PC-9 (cell line): ENCODE data around the gene NSG2.

ENCODE experiments used
- EZH2 ChIP-seq: fragments of 200-600 bp; sonication (generic); IDR thresholded peaks from 2 replicates; pipeline ENCODE4 v1.8.0; 2017; ENCODE audit warnings: antibody characterized with exemption, low read depth
- TF ChIP-seq, protein P1 (sequence below): fragments of 200-600 bp; sonication (generic); conservative IDR thresholded peaks from 2 replicates; pipeline ENCODE4 v1.6.1; 2017; ENCODE audit warnings: mixed run types, antibody characterized with exemption, mild to moderate bottlenecking, moderate library complexity

- TF ChIP-seq, protein P1, sequence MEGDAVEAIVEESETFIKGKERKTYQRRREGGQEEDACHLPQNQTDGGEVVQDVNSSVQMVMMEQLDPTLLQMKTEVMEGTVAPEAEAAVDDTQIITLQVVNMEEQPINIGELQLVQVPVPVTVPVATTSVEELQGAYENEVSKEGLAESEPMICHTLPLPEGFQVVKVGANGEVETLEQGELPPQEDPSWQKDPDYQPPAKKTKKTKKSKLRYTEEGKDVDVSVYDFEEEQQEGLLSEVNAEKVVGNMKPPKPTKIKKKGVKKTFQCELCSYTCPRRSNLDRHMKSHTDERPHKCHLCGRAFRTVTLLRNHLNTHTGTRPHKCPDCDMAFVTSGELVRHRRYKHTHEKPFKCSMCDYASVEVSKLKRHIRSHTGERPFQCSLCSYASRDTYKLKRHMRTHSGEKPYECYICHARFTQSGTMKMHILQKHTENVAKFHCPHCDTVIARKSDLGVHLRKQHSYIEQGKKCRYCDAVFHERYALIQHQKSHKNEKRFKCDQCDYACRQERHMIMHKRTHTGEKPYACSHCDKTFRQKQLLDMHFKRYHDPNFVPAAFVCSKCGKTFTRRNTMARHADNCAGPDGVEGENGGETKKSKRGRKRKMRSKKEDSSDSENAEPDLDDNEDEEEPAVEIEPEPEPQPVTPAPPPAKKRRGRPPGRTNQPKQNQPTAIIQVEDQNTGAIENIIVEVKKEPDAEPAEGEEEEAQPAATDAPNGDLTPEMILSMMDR, result no peak
- no peak for TF ChIP-seq EZH2
Observed at GRCh38 chr5:174098694-174099093, 53.2 kb downstream of the NSG2 start.
